Tibial nerve (tissue), 4 donors: ENCODE measurements around the gene AIDA.

Experiments used
- CTCF ChIP-seq, 5 experiments: fragments of 200-600 bp in 3 of 5; fragments of 450-650 bp in 2 of 5; sonication (generic) in 3 of 5; IDR thresholded peaks; one replicate each; pipeline ENCODE4 v1.5.1; 2016 to 2019; ENCODE audit warnings: antibody characterized with exemption in 5 of 5, mild to moderate bottlenecking in 3 of 5, moderate library complexity in 2 of 5
- EP300 ChIP-seq, 2 donors: sonication (generic); formaldehyde crosslinking; IDR thresholded peaks; one replicate each; pipeline ENCODE4 v1.6.1; 2017; ENCODE audit warnings: antibody characterized with exemption in 2 of 2, mild to moderate bottlenecking in 1 of 2

- no peak for TF ChIP-seq EP300 (IDR thresholded peaks at IDR 0.05)
- TF ChIP-seq CTCF (IDR thresholded peaks at IDR 0.05): no peak
These were observed 48.8 kb downstream of the AIDA start for GRCh38 chr1:222663431-222663934.
